HG03139 (cell line): Measurements from ENCODE around the gene AOC3.
"Not testable (repeated sequence)": the region's sequence is repeated elsewhere in the genome, so short reads cannot be mapped to it uniquely, and the experiment has no call there.

Experiments
- ATAC-seq: cut with Tn5 transposase; IDR thresholded peaks from one replicate; pipeline ENCODE4 v1.9.1; 2021; ENCODE audit not compliant: unreplicated experiment

AOC3 gene

DNA sequence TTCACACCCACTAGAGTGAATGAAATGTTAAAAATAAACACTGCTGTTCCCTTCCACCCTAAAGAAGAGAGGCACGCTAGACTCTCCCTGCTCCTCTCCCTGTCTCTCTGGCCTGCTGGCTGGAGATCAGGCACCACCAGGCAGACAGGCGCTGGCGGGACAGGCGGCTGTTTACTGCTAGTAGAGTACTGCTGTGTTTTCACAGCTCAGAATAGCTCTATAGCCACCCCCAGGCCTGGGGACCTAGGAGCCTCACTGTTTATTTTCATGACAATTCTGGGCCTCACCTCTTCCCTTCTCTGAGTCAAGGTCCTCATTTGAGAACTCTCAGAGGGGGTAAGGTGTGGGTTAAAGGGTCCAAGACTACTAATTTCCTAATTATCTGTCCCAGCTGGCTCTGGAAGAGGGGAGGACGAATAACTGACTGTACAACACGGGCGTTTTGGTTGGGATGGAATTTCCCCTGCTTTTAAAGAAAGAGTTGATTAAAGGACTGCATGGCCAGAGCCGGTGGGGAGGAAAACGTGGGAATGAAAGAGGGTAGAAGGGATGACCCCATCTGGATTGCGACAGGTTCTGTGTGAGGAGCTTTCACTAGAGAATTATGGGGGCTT lies 40.6 kb downstream of the AOC3 start:
- ATAC-seq: no peak

DNA sequence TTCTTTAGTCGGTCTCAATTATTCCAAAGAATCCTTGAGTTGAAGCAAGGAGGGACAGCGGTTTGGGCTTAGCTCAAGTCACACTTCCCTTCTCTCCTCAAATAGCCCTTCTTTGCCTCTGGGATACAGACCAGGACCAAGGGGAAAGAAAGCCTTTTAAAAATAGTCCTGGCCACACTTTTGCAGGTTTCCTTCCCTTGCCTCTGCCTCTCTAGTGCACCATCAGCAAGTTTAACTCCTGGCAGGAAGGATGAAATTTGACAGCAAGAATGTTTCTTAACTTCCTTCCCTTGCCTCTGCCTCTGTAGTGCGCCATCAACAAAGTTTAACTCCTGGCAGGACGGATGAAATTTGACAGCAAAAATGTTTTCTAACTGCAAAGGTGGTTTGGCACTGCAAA lies 42.4 kb downstream of the AOC3 start:
- no peak for ATAC-seq

DNA sequence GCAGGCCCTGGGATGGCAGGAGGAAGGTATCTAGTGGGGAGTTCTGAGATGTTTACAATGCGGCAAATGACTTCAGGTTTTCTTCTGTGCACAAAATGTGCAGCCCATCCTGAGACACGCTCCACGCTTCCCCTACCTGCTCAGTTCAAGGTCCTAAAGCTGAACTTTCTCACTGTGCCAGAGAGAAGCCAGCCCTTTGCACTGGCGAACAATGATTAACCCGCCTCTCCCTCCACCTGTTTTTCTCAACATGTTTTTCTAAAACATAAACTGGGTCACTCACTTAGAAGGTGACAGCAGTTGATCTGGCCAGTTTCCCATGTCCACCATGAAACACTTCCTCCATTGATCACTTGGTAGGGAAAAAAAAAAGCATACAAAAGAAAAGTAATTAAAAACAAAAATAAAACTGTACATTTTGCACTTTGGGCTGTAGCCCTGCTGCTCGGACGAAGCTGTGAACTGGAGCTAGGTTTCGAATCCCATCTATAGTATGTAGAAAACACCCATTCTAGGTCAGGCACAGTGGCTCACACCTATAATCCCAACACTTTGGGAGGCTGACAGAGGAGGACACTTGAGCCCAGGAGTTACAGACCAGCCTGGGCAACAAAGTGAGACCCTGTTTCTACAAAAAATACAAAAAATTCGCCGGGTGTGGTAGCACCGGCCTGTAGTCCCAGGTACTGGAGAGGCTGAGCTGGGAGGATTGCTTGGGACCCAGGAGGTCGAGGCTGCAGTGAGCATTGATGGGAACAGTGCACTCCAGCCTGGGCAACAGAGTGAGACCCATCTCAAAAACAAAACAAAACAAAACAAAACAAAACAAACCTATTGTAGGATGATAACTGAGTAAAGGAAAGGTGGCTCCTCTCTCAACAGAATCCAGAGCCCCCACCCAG lies 43.5 kb downstream of the AOC3 start:
- no peak for ATAC-seq

DNA sequence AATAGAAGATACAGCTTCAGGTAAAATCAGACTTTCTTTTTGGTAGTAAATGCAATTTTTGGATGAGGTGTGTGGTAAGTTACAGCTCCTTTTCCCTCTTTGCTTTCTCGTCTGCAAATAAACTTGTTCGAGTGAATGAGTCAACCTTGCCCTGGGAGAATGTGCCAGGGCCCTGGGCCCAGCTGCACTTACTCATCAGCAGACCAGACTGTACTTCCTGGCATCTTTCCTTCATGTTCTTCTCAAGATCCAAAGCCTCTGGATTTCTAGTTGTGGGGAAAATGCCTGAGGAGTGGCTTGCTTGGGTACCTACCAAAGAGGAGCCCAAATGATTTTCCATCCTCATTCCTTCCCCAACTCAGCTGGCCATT lies 44.2 kb downstream of the AOC3 start:
- ATAC-seq: no peak

DNA sequence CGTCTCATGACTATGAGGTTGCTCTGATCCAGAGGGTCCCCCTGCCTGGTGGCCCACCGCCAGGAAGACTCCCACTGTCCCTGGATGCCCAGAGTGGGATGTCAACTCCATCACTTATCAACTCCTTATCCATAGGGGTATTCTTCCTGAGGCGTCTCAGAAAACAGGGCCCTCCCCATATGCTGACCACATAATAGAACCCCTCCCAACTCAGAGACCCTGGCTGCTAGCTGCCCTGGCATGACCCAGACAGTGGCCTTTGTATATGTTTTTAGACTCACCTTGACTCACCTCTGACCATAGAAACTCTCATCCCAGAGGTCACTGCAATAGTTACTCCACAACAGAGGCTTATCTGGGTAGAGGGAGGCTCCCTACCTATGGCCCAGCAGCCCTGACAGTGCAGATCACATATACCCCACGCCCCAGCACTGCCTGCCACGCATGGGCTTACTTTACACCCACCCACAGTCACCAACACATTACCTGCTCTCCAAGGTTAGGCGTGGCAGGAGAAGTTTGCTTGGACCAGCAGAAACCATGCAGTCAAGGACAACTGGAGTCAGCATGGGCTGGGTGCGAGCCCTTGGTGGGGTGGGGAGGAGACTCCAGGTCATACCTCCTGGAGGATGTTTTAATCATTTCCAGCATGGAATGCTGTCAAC lies 47.3 kb downstream of the AOC3 start:
- no peak for ATAC-seq

DNA sequence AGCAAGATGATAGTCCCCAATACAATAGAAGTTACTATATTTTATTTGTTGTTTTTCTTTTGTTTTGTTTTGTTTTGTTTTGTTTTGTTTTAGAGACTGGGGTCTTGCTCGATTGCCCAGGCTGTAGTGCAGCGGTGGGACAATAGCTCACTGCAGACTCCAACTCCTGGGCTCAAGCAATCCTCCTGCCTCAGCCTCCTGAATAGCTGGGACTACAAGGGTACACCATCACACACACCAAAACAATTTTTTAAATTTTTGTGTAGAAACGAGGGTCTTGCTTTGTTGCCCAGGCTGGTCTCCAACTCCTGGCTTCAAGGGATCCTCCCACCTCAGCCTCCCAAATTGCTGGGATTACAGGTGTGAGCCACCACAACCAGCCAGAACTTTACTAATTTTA lies 49.0 kb downstream of the AOC3 start:
- ATAC-seq: not testable (repeated sequence)

DNA sequence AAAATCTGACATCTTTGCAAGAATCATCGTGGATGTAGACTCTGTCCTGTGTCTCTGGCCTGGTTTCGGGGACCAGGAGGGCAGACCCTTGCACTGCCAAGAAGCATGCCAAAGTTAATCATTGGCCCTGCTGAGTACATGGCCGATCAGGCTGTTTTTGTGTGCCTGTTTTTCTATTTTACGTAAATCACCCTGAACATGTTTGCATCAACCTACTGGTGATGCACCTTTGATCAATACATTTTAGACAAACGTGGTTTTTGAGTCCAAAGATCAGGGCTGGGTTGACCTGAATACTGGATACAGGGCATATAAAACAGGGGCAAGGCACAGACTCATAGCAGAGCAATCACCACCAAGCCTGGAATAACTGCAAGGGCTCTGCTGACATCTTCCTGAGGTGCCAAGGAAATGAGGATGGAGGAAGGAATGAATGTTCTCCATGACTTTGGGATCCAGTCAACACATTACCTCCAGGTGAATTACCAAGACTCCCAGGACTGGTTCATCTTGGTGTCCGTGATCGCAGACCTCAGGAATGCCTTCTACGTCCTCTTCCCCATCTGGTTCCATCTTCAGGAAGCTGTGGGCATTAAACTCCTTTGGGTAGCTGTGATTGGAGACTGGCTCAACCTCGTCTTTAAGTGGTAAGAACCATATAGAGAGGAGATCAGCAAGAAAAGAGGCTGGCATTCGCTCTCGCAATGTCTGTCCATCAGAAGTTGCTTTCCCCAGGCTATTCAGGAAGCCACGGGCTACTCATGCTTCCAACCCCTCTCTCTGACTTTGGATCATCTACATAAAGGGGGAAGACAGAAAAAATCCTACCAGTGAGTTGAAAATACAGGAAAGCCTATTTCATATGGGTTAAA lies 49.7 kb downstream of the AOC3 start, which contains the start of gene G6PC1:
Gene G6PC1, plus strand, starts transcription at position 340 of the 872 bp plus-strand sequence. Its CDS starts 78 bp downstream, at position 418.
- ATAC-seq: no peak

DNA sequence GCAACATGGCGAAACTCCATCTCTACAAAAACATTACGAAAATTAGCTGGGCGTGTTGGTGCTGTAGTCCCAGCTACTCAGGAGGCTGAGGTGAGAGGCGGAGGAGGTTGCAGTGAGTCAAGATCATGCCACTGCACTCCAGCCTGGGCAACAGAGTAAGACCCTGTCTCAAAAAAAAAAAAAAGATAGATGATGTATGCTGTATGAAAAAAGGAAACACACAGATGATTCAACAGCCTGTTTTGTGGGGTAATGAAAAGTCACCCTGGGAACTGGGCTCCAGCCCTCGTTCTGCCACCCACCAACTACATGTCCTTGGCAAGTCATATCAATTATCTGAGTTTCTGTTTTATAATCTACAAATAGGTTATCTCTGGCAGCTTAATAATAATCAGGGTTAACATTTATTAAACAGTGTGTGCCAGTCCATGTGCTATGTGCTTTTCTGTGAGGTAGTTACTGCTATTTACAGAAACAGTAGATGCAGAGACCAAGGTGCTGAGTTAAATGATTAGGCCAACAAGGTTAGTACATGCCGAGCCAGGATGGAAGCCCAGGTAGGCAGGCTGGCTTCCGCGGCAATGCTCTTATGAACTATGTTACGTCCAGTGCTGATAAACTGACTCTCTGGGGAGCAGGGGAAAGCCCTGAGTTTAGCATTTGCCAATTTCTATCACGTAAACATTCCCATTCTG lies 50.7 kb downstream of the AOC3 start:
- ATAC-seq: no peak

DNA sequence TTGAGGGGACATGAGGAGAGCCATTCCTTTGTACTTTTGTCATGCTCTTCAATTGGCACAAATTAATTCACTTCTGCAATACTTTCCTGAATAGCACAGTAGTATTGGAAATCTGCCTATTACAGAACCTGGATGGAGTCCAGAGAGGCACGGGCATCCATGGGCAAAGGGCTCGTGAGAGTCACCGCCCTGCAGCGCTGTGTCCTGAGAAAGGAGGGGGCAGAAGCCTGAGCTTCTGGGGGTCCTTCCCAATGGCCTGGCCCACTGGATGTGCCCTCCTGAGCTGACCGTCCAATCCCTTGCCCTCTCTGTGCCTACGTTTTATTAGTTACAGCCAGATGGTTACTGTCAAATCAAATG lies 53.1 kb downstream of the AOC3 start:
- no peak for ATAC-seq

DNA sequence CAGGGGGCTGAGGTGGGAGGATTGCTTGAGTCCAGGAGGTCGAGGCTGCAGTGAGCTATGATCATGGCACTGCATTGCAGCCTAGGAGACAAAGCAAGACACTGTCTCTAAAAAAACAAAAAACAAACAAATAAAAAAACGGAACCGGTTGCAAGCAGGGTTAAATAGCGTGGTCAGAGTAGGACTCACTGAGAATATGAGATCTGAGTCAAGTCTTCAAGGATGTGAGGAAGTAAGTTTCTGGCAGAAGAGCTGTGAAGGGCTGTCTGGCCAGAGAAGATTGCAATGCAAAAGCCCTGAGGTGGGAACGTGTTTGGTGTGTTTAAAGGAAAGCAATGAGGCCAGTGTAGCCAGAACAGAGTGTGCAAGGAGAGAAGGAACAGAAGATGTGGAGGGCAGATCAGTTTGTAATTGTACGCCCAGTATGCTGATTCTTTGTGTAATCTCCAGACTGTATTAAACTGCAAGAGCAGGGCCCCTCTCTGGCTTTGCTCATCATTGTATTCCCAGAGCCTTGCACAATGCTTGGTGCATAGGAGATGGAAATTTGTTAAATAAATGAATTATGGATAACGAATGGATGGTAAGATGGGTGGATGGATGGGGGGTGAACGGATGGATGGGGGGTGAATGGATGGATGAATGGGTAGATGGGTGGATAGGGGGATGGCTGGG lies 55.9 kb downstream of the AOC3 start:
- ATAC-seq: no peak
